ENCODE measurements around the gene SOX13.

GRCh38 chr1:204084247-204084772 lies 11.4 kb downstream of the SOX13 start:
- TF ChIP-seq CTCF (IDR thresholded peaks at IDR 0.05) (0 out of 2 replicates have a peak, but pooled peaks have one; percentile 7), ZFX (IDR thresholded peaks at IDR 0.05; ENCODE audit: borderline replicate concordance) (no peak)
